DOHH2 (cell line): ENCODE results near the gene CNGB1.

ENCODE experiments used
- H3F3A ChIP-seq: fragments of 200-600 bp; sonication (generic), shearing (Covaris generic); 2 replicates; pipeline ENCODE4 v1.6.0; 2016; ENCODE audit warnings: antibody characterized with exemption, mild to moderate bottlenecking; ENCODE audit not compliant: control insufficient read depth, insufficient read depth
- H3K27ac ChIP-seq: fragments of 200-600 bp; sonication (generic); 2 replicates; pipeline ENCODE4 v1.5.1; 2014; ENCODE audit warnings: low read depth, mild to moderate bottlenecking, low read length, moderate library complexity
- H3K27me3 ChIP-seq: fragments of 200-600 bp; sonication (generic); 2 replicates; pipeline ENCODE4 v1.6.1; 2014; ENCODE audit warnings: mild to moderate bottlenecking, low read length, mixed read lengths; ENCODE audit not compliant: control insufficient read depth
- H3K36me3 ChIP-seq: fragments of 200-600 bp; sonication (generic); 2 replicates; pipeline ENCODE4 v1.6.1; 2014; ENCODE audit warnings: mild to moderate bottlenecking, low read length, moderate library complexity, mixed read lengths; ENCODE audit not compliant: control insufficient read depth
- H3K4me1 ChIP-seq: fragments of 200-600 bp; sonication (generic); 2 replicates; pipeline ENCODE4 v1.6.1; 2014; ENCODE audit warnings: mild to moderate bottlenecking, low read length, mixed read lengths; ENCODE audit not compliant: control insufficient read depth
- H3K4me2 ChIP-seq: fragments of 200-600 bp; sonication (generic); 2 replicates; pipeline ENCODE4 v1.6.0; 2014; ENCODE audit warnings: mild to moderate bottlenecking, low read length, moderate library complexity
- H3K4me3 ChIP-seq: fragments of 200-600 bp; sonication (generic); 2 replicates; pipeline ENCODE4 v1.5.1; 2014; ENCODE audit warnings: mild to moderate bottlenecking, low read length, mixed read lengths
- H3K79me2 ChIP-seq: fragments of 200-600 bp; sonication (generic); 2 replicates; pipeline ENCODE4 v1.6.1; 2014; ENCODE audit warnings: mild to moderate bottlenecking, low read length, mixed read lengths; ENCODE audit not compliant: control insufficient read depth
- H3K9me2 ChIP-seq: fragments of 200-600 bp; sonication (generic); replicated peaks from 2 replicates; pipeline ENCODE4 v1.6.1; 2014; ENCODE audit warnings: mild to moderate bottlenecking, low read length, mixed read lengths; ENCODE audit not compliant: control insufficient read depth
- H3K9me3 ChIP-seq: fragments of 200-600 bp; sonication (generic); 2 replicates; pipeline ENCODE4 v1.6.1; 2014; ENCODE audit warnings: antibody characterized with exemption, low read length, mixed read lengths; ENCODE audit not compliant: control insufficient read depth, insufficient read depth
- H4K20me1 ChIP-seq: fragments of 200-600 bp; sonication (generic); 2 replicates; pipeline ENCODE4 v1.6.0; 2014; ENCODE audit warnings: low read depth, mild to moderate bottlenecking, antibody characterized with exemption, low read length, moderate library complexity; ENCODE audit not compliant: control insufficient read depth, insufficient read depth
- CTCF ChIP-seq: fragments of 200-600 bp; sonication (generic); IDR thresholded peaks from one replicate; pipeline ENCODE4 v1.5.1; 2014; ENCODE audit warnings: antibody characterized with exemption, mild to moderate bottlenecking, low read depth, low read length; ENCODE audit not compliant: poor library complexity, severe bottlenecking
- EZH2phosphoT487 ChIP-seq: fragments of 200-600 bp; sonication (generic); IDR thresholded peaks from 2 replicates; pipeline ENCODE4 v1.6.1; 2017; ENCODE audit warnings: borderline replicate concordance, mild to moderate bottlenecking, antibody characterized with exemption, low read length, moderate library complexity, mixed read lengths

CNGB1 gene

GRCh38 chr16:57871456-57871855 lies 99.5 kb downstream of the CNGB1 start:
- no peak overlapping the region for H3K4me3 ChIP-seq
- TF ChIP-seq EZH2phosphoT487 = no peak
- no peak for TF ChIP-seq CTCF
- no peaks in the 10 kb centered on the region for H3K36me3 ChIP-seq
- no peaks in the 10 kb centered on the region for H4K20me1 ChIP-seq
- no peak overlapping the region for H3K27ac ChIP-seq
- no peaks in the 10 kb centered on the region for H3K79me2 ChIP-seq
- no peaks in the 10 kb centered on the region; the same call in 1 of the 2 replicates for H3K4me1 ChIP-seq
- no peak overlapping the region for H3K4me2 ChIP-seq
- no peaks in the 10 kb centered on the region for H3K9me2 ChIP-seq
- no peaks in the 10 kb centered on the region for H3K9me3 ChIP-seq
- peaks cover 18% of the 10 kb centered on the region for H3K27me3 ChIP-seq
- H3F3A ChIP-seq = no peaks in the 10 kb centered on the region

- no peak overlapping the region for H3K4me3 ChIP-seq
- no peak overlapping the region for H3K27ac ChIP-seq
- H3K27me3 ChIP-seq = peaks cover 14% of the 10 kb centered on the region
- TF ChIP-seq EZH2phosphoT487 (no peak), CTCF (no peak)
- no peaks in the 10 kb centered on the region for H3F3A ChIP-seq
- H3K9me3 ChIP-seq = no peaks in the 10 kb centered on the region
- H3K4me1 ChIP-seq = no peaks in the 10 kb centered on the region; the same call in 1 of the 2 replicates
- H4K20me1 ChIP-seq = no peaks in the 10 kb centered on the region
- no peaks in the 10 kb centered on the region for H3K79me2 ChIP-seq
- H3K4me2 ChIP-seq = no peak overlapping the region
- no peaks in the 10 kb centered on the region for H3K36me3 ChIP-seq
- no peaks in the 10 kb centered on the region for H3K9me2 ChIP-seq
Observed at GRCh38 chr16:57870753-57871454, 100.0 kb downstream of the CNGB1 start.

GRCh38 chr16:57868913-57869520 lies 101.9 kb downstream of the CNGB1 start:
- no peaks in the 10 kb centered on the region for H3K79me2 ChIP-seq
- no peaks in the 10 kb centered on the region; the same call in 1 of the 2 replicates for H3K4me1 ChIP-seq

More at GRCh38 chr16:57868913-57869520, 101.9 kb downstream of the CNGB1 start:
- peaks cover 6% of the 10 kb centered on the region; the same call in 1 of the 2 replicates for H3K27me3 ChIP-seq
- H3K4me2 ChIP-seq = no peak overlapping the region
- H3K36me3 ChIP-seq = no peaks in the 10 kb centered on the region
- H3K9me2 ChIP-seq = no peaks in the 10 kb centered on the region
- H3K27ac ChIP-seq = no peak overlapping the region
- no peaks in the 10 kb centered on the region for H3F3A ChIP-seq
- H3K4me3 ChIP-seq = no peak overlapping the region
- H3K9me3 ChIP-seq = no peaks in the 10 kb centered on the region
- H4K20me1 ChIP-seq = no peaks in the 10 kb centered on the region
- TF ChIP-seq CTCF (no peak), EZH2phosphoT487 (no peak)
